ENCODE data around the gene RNF113A. TPM values are rescaled to one million over a fixed set of nuclear protein-coding genes. Genes with fewer than 3 reads are reported as not detected.
"Not testable (repeated sequence)": the region's sequence is repeated elsewhere in the genome, so short reads cannot be mapped to it uniquely, and the experiment has no call there.

RNF113A gene
- total RNA-seq, 1 experiment from 2014 or later, result 18.1 TPM

- intact Hi-C loops (cut with micrococcal nuclease; ENCODE audit: unreplicated experiment), result no loop called here
- DNase-seq (ENCODE audit: low spot score), result no peak
- Histone ChIP-seq H3K4me3 (ENCODE audit: low read depth, low read length, poor library complexity, severe bottlenecking) (no peak within 1 kb of the TSS), H3K27me3 (replicated peaks; ENCODE audit: insufficient read depth, low read depth, low read length, poor library complexity) (no peaks in the 10 kb centered on the region), H3K9me3 (ENCODE audit: low read depth, low read length, poor library complexity, severe bottlenecking) (no peaks in the 10 kb centered on the region), H3K27ac (ENCODE audit: low read depth, low read length, poor library complexity, severe bottlenecking) (no peak within 1 kb of the TSS), H3K4me1 (ENCODE audit: insufficient read depth, low read length, poor library complexity, severe bottlenecking) (no peaks in the 10 kb centered on the region), H3K36me3 (ENCODE audit: insufficient read depth, low read length, poor library complexity, severe bottlenecking) (no peaks in the 10 kb centered on the region)
- BruUV-seq (replicated peaks), result no TSS peak
- CTCF ChIA-PET, result no interaction called here
- POLR2A ChIA-PET (ENCODE audit: low non-redundant PET), result no interaction called here
- TF ChIP-seq, protein P1, sequence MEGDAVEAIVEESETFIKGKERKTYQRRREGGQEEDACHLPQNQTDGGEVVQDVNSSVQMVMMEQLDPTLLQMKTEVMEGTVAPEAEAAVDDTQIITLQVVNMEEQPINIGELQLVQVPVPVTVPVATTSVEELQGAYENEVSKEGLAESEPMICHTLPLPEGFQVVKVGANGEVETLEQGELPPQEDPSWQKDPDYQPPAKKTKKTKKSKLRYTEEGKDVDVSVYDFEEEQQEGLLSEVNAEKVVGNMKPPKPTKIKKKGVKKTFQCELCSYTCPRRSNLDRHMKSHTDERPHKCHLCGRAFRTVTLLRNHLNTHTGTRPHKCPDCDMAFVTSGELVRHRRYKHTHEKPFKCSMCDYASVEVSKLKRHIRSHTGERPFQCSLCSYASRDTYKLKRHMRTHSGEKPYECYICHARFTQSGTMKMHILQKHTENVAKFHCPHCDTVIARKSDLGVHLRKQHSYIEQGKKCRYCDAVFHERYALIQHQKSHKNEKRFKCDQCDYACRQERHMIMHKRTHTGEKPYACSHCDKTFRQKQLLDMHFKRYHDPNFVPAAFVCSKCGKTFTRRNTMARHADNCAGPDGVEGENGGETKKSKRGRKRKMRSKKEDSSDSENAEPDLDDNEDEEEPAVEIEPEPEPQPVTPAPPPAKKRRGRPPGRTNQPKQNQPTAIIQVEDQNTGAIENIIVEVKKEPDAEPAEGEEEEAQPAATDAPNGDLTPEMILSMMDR (conservative IDR thresholded peaks at IDR 0.05; ENCODE audit: low read depth, low read length), result no peak
- no peak for TF ChIP-seq EZH2 (IDR thresholded peaks at IDR 0.05; ENCODE audit: borderline replicate concordance, low read depth, low read length, poor library complexity, severe bottlenecking)
These were observed 24.4 kb upstream of the RNF113A start, which contains the start of gene AKAP14 for GRCh38 chrX:119895843-119896326. Gene AKAP14 (plus strand): TSS chrX:119895893. CDS start chrX:119903224, 7,331 bp downstream.

DNA sequence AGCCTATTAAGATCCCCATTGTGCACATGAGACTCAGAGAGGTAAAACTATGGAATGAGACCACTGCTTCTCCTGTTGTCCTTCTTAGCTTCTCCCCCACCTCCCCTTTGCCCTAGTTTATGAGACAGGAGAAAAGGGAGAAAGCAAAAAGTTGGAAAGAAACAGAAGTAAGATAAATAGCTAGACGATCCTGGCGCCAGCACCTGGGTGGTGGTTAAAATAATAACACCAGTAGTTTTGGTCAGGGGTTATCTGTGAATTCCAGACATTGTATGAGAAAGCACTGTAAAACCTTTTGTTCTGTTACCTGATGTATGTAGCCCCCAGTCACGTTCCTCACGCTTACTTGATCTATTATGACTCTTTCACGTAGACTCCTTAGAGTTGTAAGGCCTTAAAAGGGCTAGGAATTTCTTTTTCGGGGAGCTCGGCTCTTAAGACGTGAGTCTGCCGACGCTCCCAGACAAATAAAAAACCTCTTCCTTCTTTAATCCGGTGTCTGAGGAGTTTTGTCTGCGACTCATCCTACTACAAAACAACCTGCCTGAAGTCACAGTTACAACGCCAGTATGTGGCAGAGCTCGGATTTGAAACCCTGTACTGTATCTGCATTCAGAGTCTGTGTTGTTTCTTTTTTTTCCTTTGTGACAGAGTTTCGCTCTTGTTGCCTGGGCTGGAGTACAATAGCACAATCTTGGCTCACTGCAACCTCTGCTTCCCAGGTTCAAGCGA, 20.6 kb upstream of the RNF113A start:
- H3K27me3 ChIP-seq (replicated peaks; ENCODE audit: insufficient read depth, low read depth, low read length, poor library complexity); POLR2A ChIA-PET (ENCODE audit: low non-redundant PET); DNase-seq (ENCODE audit: low spot score); H3K4me3 ChIP-seq (ENCODE audit: low read depth, low read length, poor library complexity, severe bottlenecking); BruUV-seq (replicated peaks); intact Hi-C loops (cut with micrococcal nuclease; ENCODE audit: unreplicated experiment); H3K9me3 ChIP-seq (ENCODE audit: low read depth, low read length, poor library complexity, severe bottlenecking); CTCF ChIA-PET; H3K27ac ChIP-seq (ENCODE audit: low read depth, low read length, poor library complexity, severe bottlenecking); H3K36me3 ChIP-seq (ENCODE audit: insufficient read depth, low read length, poor library complexity, severe bottlenecking); H3K4me1 ChIP-seq (ENCODE audit: insufficient read depth, low read length, poor library complexity, severe bottlenecking): not testable (repeated sequence)

DNA sequence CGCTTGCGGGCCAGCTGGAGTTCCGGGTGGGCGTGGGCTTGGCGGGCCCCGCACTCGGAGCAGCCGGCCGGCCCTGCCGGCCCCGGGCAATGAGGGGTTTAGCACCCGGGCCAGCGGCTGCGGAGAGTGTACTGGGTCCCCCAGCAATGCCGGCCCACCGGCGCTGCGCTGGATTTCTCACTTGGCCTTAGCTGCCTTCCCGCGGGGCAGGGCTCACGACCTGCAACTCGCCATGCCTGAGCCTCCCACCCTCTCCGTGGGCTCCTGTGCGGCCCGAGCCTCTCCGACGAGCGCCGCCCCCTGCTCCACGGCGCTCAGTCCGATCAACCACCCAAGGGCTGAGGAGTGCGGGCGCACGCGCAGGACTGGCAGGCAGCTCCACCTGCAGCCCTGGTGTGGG, 19.1 kb upstream of the RNF113A start:
- intact Hi-C loops (cut with micrococcal nuclease; ENCODE audit: unreplicated experiment); POLR2A ChIA-PET (ENCODE audit: low non-redundant PET); CTCF ChIA-PET: not testable (repeated sequence)

GRCh38 chrX:119887721-119888425, 16.3 kb upstream of the RNF113A start:
- no peaks in the 10 kb centered on the region for H3K36me3 ChIP-seq (ENCODE audit: insufficient read depth, low read length, poor library complexity, severe bottlenecking)
- BruUV-seq (replicated peaks), result no TSS peak
- H3K4me3 ChIP-seq (ENCODE audit: low read depth, low read length, poor library complexity, severe bottlenecking), result peak overlapping the region; percentile 45
- CTCF ChIA-PET, result interaction anchor here (0.5 to 1.0 kb wide), 5 partner anchors 9 to 530 kb away, joined by 3 to 8 read pairs (median 4); no protein-coding TSS in a partner anchor
- intact Hi-C loops (cut with micrococcal nuclease; ENCODE audit: unreplicated experiment), result no loop called here
- H3K4me1 ChIP-seq (ENCODE audit: insufficient read depth, low read length, poor library complexity, severe bottlenecking), result no peaks in the 10 kb centered on the region
- no peaks in the 10 kb centered on the region for H3K9me3 ChIP-seq (ENCODE audit: low read depth, low read length, poor library complexity, severe bottlenecking)
- POLR2A ChIA-PET (ENCODE audit: low non-redundant PET), result no interaction called here
- TF ChIP-seq, protein P1 (conservative IDR thresholded peaks at IDR 0.05; ENCODE audit: low read depth, low read length), result peak; percentile 64
- TF ChIP-seq EZH2 (IDR thresholded peaks at IDR 0.05; ENCODE audit: borderline replicate concordance, low read depth, low read length, poor library complexity, severe bottlenecking), result no peak
- no peaks in the 10 kb centered on the region for H3K27me3 ChIP-seq (replicated peaks; ENCODE audit: insufficient read depth, low read depth, low read length, poor library complexity)
- H3K27ac ChIP-seq (ENCODE audit: low read depth, low read length, poor library complexity, severe bottlenecking), result no peak overlapping the region
- DNase-seq (ENCODE audit: low spot score), result peak; percentile 79

More for the DNA sequence above, 19.1 kb upstream of the RNF113A start:
- not testable (repeated sequence) for BruUV-seq (replicated peaks); H3K9me3 ChIP-seq (ENCODE audit: low read depth, low read length, poor library complexity, severe bottlenecking); H3K4me3 ChIP-seq (ENCODE audit: low read depth, low read length, poor library complexity, severe bottlenecking); H3K4me1 ChIP-seq (ENCODE audit: insufficient read depth, low read length, poor library complexity, severe bottlenecking); H3K27ac ChIP-seq (ENCODE audit: low read depth, low read length, poor library complexity, severe bottlenecking); H3K36me3 ChIP-seq (ENCODE audit: insufficient read depth, low read length, poor library complexity, severe bottlenecking); DNase-seq (ENCODE audit: low spot score); H3K27me3 ChIP-seq (replicated peaks; ENCODE audit: insufficient read depth, low read depth, low read length, poor library complexity)
